KOPT-K1 (cell line): ENCODE data around the gene IREB2.

Source experiments
- H3K27ac ChIP-seq: fragments of 200-600 bp; sonication (generic); 2 replicates; pipeline ENCODE4 v1.5.1; 2016; ENCODE audit warnings: antibody characterized with exemption, mild to moderate bottlenecking, low read depth, low read length; ENCODE audit not compliant: poor library complexity, severe bottlenecking
- H3K36me3 ChIP-seq: fragments of 200-600 bp; sonication (generic); 2 replicates; pipeline ENCODE4 v1.5.1; 2017; ENCODE audit warnings: antibody characterized with exemption, mild to moderate bottlenecking, low read length, moderate library complexity; ENCODE audit not compliant: insufficient read depth
- H3K9me3 ChIP-seq: fragments of 200-600 bp; sonication (generic); 2 replicates; pipeline ENCODE4 v1.5.1; 2017; ENCODE audit warnings: antibody characterized with exemption, low read length, mild to moderate bottlenecking; ENCODE audit not compliant: insufficient read depth, poor library complexity, severe bottlenecking

Gene IREB2

GRCh38 chr15:78437762-78438618 is at the start of gene IREB2:
IREB2 (plus strand) TSS chr15:78438216; CDS start chr15:78438338, 122 bp downstream.
- Histone ChIP-seq H3K36me3 (peaks cover 33% of the 10 kb centered on the region), H3K9me3 (no peaks in the 10 kb centered on the region), H3K27ac (peak within 1 kb of the TSS; percentile 87)

- Histone ChIP-seq H3K36me3 (no peaks in the 10 kb centered on the region), H3K27ac (no peak overlapping the region), H3K9me3 (no peaks in the 10 kb centered on the region)
Observed at GRCh38 chr15:78388865-78389264, 49.2 kb upstream of the IREB2 start.

DNA sequence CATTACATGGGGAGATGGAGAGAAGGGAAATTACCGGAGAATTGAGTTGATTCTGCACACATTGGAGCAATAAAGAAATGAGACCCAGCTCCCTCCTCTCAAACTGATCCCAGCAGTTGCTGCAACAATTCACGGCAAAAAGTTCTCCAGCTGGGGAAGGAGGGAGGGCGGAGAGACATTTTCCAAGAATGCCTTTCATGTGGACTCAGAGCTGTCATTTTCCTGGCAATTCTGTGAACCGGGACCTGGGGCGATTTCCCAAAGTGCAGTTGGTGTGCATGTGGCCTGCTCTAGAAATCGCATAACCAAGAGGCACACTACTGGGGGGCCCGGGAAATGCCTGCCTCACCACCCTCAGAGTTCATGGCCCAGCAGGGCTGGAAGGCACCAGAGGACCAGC is 48.7 kb upstream of the IREB2 start:
- H3K9me3 ChIP-seq = no peaks in the 10 kb centered on the region
- H3K36me3 ChIP-seq = no peaks in the 10 kb centered on the region
- no peak overlapping the region for H3K27ac ChIP-seq

- Histone ChIP-seq H3K9me3 (no peaks in the 10 kb centered on the region), H3K36me3 (no peaks in the 10 kb centered on the region), H3K27ac (no peak overlapping the region)
Observed at GRCh38 chr15:78389738-78390137, 48.3 kb upstream of the IREB2 start.

- Histone ChIP-seq H3K9me3 (no peaks in the 10 kb centered on the region), H3K36me3 (no peaks in the 10 kb centered on the region), H3K27ac (no peak overlapping the region)
Observed at GRCh38 chr15:78390242-78390641, 47.8 kb upstream of the IREB2 start.

DNA sequence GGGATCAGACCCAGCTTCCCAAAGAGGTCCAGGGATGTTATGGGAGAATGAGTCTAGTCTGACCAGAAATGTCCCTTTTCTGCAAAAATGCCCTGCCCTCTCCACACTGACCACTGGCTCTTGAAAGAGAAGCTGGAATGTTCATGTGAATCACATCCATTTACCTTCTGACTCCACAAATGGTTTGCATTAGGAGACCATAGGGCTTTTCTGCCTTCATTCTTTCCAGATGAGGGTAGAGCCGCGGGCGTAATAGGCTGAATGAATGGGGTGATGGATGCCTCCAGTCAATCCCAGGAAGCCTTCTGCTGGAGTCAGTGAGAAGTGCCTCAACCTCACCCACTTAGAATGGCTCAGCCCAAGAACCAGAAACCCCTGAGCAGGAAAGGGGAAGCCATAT is 47.2 kb upstream of the IREB2 start:
- Histone ChIP-seq H3K36me3 (no peaks in the 10 kb centered on the region), H3K27ac (no peak overlapping the region), H3K9me3 (no peaks in the 10 kb centered on the region)

DNA sequence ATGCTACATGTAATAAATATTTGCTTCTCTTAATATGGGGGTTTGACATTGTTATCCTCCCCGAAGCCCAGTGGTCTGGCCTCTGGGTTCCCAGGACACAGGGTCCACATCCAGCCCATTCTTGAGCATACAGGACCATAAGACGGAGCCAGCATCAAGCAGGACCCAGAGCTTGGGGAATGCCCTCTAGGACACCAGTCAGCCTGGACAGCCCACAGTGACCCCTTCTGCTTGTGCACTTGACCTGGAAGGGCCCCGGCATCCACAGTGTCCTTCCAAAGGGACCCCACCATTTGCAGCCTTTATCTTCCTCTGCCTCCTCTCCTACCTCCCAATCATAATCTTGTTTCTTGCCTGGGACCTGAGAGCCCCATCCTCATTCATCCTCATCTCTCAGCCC is 46.2 kb upstream of the IREB2 start:
- H3K27ac ChIP-seq = no peak overlapping the region
- H3K36me3 ChIP-seq = no peaks in the 10 kb centered on the region
- no peaks in the 10 kb centered on the region for H3K9me3 ChIP-seq

DNA sequence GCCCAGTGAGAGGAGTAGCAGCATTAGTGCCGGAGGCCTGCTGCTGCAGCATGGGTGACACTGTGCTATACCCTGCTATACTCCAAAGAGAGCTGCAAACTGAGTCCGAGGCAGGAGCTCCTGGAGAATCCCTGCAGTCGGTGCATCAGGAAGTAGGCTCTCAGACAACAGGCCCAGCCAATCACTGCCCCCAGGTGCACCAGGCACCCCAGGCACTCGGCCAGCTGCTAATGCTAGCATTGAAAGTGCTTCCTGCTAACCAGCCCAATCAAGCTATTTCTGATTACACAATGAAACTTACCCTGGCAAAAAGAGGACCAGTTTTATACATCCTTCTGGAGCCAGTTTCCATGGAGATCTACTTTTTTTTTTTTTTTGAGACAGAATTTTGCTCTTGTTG is 45.6 kb upstream of the IREB2 start:
- Histone ChIP-seq H3K36me3 (no peaks in the 10 kb centered on the region), H3K9me3 (no peaks in the 10 kb centered on the region), H3K27ac (no peak overlapping the region)

GRCh38 chr15:78393137-78393536 is 44.9 kb upstream of the IREB2 start:
- Histone ChIP-seq H3K27ac (no peak overlapping the region), H3K9me3 (no peaks in the 10 kb centered on the region), H3K36me3 (no peaks in the 10 kb centered on the region)

GRCh38 chr15:78394026-78394425 is 44.0 kb upstream of the IREB2 start:
- Histone ChIP-seq H3K9me3 (no peaks in the 10 kb centered on the region), H3K27ac (no peak overlapping the region), H3K36me3 (no peaks in the 10 kb centered on the region)

DNA sequence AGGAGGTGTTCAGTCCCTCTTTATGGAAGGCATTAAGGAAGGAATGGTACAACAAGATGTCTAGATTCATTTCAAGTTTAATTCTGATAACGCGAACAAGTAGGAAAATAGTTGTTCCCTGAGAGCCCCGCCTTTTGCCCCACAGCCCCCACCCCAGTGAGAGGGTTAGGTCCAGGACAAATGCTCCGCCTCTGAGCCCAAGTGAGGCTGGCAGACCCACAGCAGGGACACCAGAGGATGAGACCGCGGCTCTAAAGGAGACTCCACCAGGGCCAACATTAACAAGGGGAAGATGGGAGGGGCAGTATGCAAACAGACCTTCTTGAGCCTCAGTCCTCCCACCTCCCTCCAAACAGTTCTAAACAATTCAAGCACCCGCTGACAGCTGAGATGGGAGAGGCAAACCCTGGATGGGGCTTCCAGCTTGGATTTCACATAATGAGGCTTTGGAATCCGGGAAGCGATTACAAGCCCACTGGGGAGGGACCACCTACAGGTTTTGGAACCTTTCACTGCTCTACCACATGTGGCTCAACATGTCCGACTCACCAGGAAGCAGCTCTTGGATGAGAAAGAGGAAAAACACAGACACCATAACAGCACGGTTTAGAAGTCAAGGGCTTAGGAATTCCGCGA is 42.9 kb upstream of the IREB2 start:
- Histone ChIP-seq H3K27ac (no peak overlapping the region), H3K9me3 (no peaks in the 10 kb centered on the region), H3K36me3 (no peaks in the 10 kb centered on the region)

DNA sequence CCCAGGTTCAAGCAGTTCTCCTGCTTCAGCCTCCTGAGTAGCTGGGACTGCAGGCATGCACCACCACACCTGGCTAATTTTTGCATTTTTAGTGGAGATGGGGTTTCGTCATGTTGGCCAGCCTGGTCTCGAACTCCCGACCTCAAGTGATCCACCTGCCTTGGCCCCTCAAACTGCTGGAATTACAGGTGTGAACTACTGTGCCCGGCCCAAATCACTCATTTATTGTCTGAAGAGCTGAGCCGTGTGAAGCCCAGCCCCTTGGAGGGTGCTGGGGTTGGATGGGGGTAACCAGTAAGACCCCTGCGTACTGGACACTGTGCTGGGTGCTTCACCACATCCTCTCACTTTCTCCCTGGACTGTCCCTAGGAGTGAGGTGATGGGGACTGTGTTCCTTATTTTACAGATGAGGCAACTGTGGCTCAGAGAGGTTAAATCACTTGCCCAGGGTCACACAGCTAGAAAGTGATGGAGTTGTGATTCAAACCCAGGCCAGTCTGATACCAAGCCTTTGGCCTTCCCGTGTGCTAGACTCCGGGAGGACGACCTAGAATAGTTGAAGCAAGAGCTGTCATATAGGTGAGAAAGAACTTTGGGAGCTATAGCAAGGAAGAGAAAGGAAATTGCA is 41.7 kb upstream of the IREB2 start:
- no peak overlapping the region for H3K27ac ChIP-seq
- H3K9me3 ChIP-seq = no peaks in the 10 kb centered on the region
- H3K36me3 ChIP-seq = no peaks in the 10 kb centered on the region

DNA sequence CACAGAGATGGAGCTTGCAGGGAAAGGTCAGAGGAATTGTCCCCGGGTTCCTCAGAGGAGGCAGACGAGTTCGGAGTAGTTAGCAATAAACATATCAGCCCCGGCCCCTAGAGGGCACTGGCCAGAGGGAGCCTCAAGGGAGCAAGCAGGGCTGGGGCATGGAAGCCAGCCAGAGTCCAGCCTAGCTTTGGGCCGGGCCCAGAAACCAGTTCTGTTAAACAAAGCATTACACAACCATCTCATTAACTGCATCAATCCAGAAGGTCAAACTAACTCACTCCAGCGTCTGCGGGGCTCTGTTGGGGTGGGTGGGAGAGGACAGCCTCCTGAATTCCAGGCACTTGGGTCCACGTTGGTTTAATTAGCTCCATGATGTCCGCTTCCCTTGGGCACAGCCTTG is 41.0 kb upstream of the IREB2 start:
- Histone ChIP-seq H3K27ac (no peak overlapping the region), H3K36me3 (no peaks in the 10 kb centered on the region), H3K9me3 (no peaks in the 10 kb centered on the region)

- no peaks in the 10 kb centered on the region for H3K36me3 ChIP-seq
- no peaks in the 10 kb centered on the region for H3K9me3 ChIP-seq
- no peak overlapping the region for H3K27ac ChIP-seq
Observed at GRCh38 chr15:78397382-78397781, 40.6 kb upstream of the IREB2 start.

- H3K36me3 ChIP-seq = no peaks in the 10 kb centered on the region
- H3K9me3 ChIP-seq = no peaks in the 10 kb centered on the region
- no peak overlapping the region for H3K27ac ChIP-seq
Observed at GRCh38 chr15:78398076-78398825, 39.8 kb upstream of the IREB2 start.
